HG03095 (cell line): ENCODE results near the gene CHRND.
"Not testable (repeated sequence)": the region's sequence is repeated elsewhere in the genome, so short reads cannot be mapped to it uniquely, and the experiment has no call there.

Source experiments
- ATAC-seq: cut with Tn5 transposase; IDR thresholded peaks from one replicate; pipeline ENCODE4 v1.9.1; 2021; ENCODE audit warnings: moderate library complexity; ENCODE audit not compliant: unreplicated experiment

CHRND gene

GRCh38 chr2:232570481-232570880, 44.5 kb downstream of the CHRND start:
- not testable (repeated sequence) for ATAC-seq

GRCh38 chr2:232571026-232571474, 45.1 kb downstream of the CHRND start:
- no peak for ATAC-seq

- ATAC-seq: no peak
These were observed 47.1 kb downstream of the CHRND start for GRCh38 chr2:232573042-232573441.

- ATAC-seq: no peak
These were observed 47.9 kb downstream of the CHRND start for GRCh38 chr2:232573771-232574435.

- no peak for ATAC-seq
These were observed 48.9 kb downstream of the CHRND start for GRCh38 chr2:232574674-232575403.

GRCh38 chr2:232575404-232575746, 49.4 kb downstream of the CHRND start:
- no peak for ATAC-seq

- no peak for ATAC-seq
These were observed 51.0 kb downstream of the CHRND start for GRCh38 chr2:232576995-232577394.

- ATAC-seq: no peak
These were observed 51.9 kb downstream of the CHRND start for GRCh38 chr2:232577841-232578240.

GRCh38 chr2:232578626-232579025, 52.7 kb downstream of the CHRND start:
- no peak for ATAC-seq

- no peak for ATAC-seq
These were observed 54.7 kb downstream of the CHRND start for GRCh38 chr2:232580648-232580981.

GRCh38 chr2:232581725-232582124, 55.8 kb downstream of the CHRND start:
- no peak for ATAC-seq

GRCh38 chr2:232584238-232584637, 58.3 kb downstream of the CHRND start:
- no peak for ATAC-seq
